Neuron (in vitro differentiated cells): Measurements from ENCODE around the gene SOBP.
A peak's percentile ranks its signal among the peaks of the same experiment; 100 is the strongest.

Experiments used
- H2AFZ ChIP-seq: one replicate; pipeline ENCODE4 v1.6.1; 2013; ENCODE audit warnings: low read depth, mild to moderate bottlenecking, inconsistent platforms, low read length, moderate library complexity
- H3K27me3 ChIP-seq: one replicate; pipeline ENCODE4 v1.6.1; 2013; ENCODE audit warnings: low read length; ENCODE audit not compliant: insufficient read depth
- H3K36me3 ChIP-seq: one replicate; pipeline ENCODE4 v1.6.1; 2013; ENCODE audit warnings: low read length; ENCODE audit not compliant: insufficient read depth
- H3K4me1 ChIP-seq: one replicate; pipeline ENCODE4 v1.6.1; 2013; ENCODE audit warnings: low read length; ENCODE audit not compliant: insufficient read depth
- H3K4me3 ChIP-seq: 2 replicates; pipeline ENCODE4 v1.5.1; 2013; ENCODE audit warnings: mild to moderate bottlenecking, low read length, moderate library complexity
- H3K9me3 ChIP-seq: one replicate; pipeline ENCODE4 v1.6.1; 2013; ENCODE audit warnings: low read length

The SOBP gene

GRCh38 chr6:107489636-107490565, at the start of gene SOBP:
Gene SOBP, plus strand, starts transcription at chr6:107490117. Its CDS starts 500 bp downstream, at chr6:107490617.
- Histone ChIP-seq H2AFZ (peak within 1 kb of the TSS; percentile 97), H3K9me3 (no peaks in the 10 kb centered on the region), H3K27me3 (no peaks in the 10 kb centered on the region), H3K4me1 (peaks cover 37% of the 10 kb centered on the region), H3K4me3 (peak within 1 kb of the TSS; percentile 98), H3K36me3 (no peaks in the 10 kb centered on the region)

GRCh38 chr6:107440936-107441335, 49.0 kb upstream of the SOBP start:
- Histone ChIP-seq H2AFZ (no peak overlapping the region), H3K36me3 (no peaks in the 10 kb centered on the region), H3K4me3 (no peak overlapping the region), H3K27me3 (no peaks in the 10 kb centered on the region), H3K9me3 (peaks cover 2% of the 10 kb centered on the region), H3K4me1 (no peaks in the 10 kb centered on the region)

- no peaks in the 10 kb centered on the region for H3K4me1 ChIP-seq
- H3K4me3 ChIP-seq: no peak overlapping the region
- peaks cover 3% of the 10 kb centered on the region for H3K9me3 ChIP-seq
- H2AFZ ChIP-seq: no peak overlapping the region
- H3K36me3 ChIP-seq: no peaks in the 10 kb centered on the region
- no peaks in the 10 kb centered on the region for H3K27me3 ChIP-seq
These were observed 48.2 kb upstream of the SOBP start for GRCh38 chr6:107441682-107442081.

- Histone ChIP-seq H3K9me3 (peaks cover 10% of the 10 kb centered on the region), H3K4me1 (no peaks in the 10 kb centered on the region), H3K27me3 (no peaks in the 10 kb centered on the region), H2AFZ (no peak overlapping the region), H3K4me3 (no peak overlapping the region), H3K36me3 (no peaks in the 10 kb centered on the region)
These were observed 46.8 kb upstream of the SOBP start for GRCh38 chr6:107442938-107443607.

- H3K4me3 ChIP-seq: no peak overlapping the region
- no peaks in the 10 kb centered on the region for H3K4me1 ChIP-seq
- no peak overlapping the region for H2AFZ ChIP-seq
- H3K36me3 ChIP-seq: no peaks in the 10 kb centered on the region
- no peaks in the 10 kb centered on the region for H3K27me3 ChIP-seq
- peaks cover 11% of the 10 kb centered on the region for H3K9me3 ChIP-seq
These were observed 46.2 kb upstream of the SOBP start for GRCh38 chr6:107443608-107444267.

- Histone ChIP-seq H3K9me3 (peaks cover 11% of the 10 kb centered on the region), H3K27me3 (no peaks in the 10 kb centered on the region), H2AFZ (no peak overlapping the region)
These were observed 45.6 kb upstream of the SOBP start for GRCh38 chr6:107444277-107444676.

GRCh38 chr6:107447663-107448216, 42.2 kb upstream of the SOBP start:
- no peaks in the 10 kb centered on the region for H3K4me1 ChIP-seq
- no peaks in the 10 kb centered on the region for H3K36me3 ChIP-seq
- H3K4me3 ChIP-seq: no peak overlapping the region

More at GRCh38 chr6:107444277-107444676, 45.6 kb upstream of the SOBP start:
- Histone ChIP-seq H3K4me1 (no peaks in the 10 kb centered on the region), H3K36me3 (no peaks in the 10 kb centered on the region), H3K4me3 (no peak overlapping the region)

GRCh38 chr6:107448776-107449175, 41.1 kb upstream of the SOBP start:
- Histone ChIP-seq H3K4me3 (no peak overlapping the region), H3K27me3 (no peaks in the 10 kb centered on the region), H3K9me3 (peaks cover 14% of the 10 kb centered on the region), H3K4me1 (no peaks in the 10 kb centered on the region), H3K36me3 (no peaks in the 10 kb centered on the region), H2AFZ (no peak overlapping the region)

More at GRCh38 chr6:107447663-107448216, 42.2 kb upstream of the SOBP start:
- peaks cover 14% of the 10 kb centered on the region for H3K9me3 ChIP-seq
- H2AFZ ChIP-seq: no peak overlapping the region
- no peaks in the 10 kb centered on the region for H3K27me3 ChIP-seq

- no peaks in the 10 kb centered on the region for H3K27me3 ChIP-seq
- H2AFZ ChIP-seq: peak overlapping the region; percentile 84
- no peaks in the 10 kb centered on the region for H3K9me3 ChIP-seq
- H3K36me3 ChIP-seq: no peaks in the 10 kb centered on the region
- H3K4me3 ChIP-seq: peak overlapping the region; percentile 71
- H3K4me1 ChIP-seq: no peaks in the 10 kb centered on the region
These were observed 31.1 kb upstream of the SOBP start for GRCh38 chr6:107458672-107459282.

GRCh38 chr6:107459283-107460082, 30.4 kb upstream of the SOBP start, which contains the start of gene PDSS2:
Gene PDSS2, minus strand, starts transcription at chr6:107459564. Its CDS starts 279 bp downstream, at chr6:107459285.
- Histone ChIP-seq H3K4me3 (peak within 1 kb of the TSS; percentile 71), H3K9me3 (no peaks in the 10 kb centered on the region), H2AFZ (peak within 1 kb of the TSS; percentile 84), H3K4me1 (no peaks in the 10 kb centered on the region), H3K27me3 (no peaks in the 10 kb centered on the region), H3K36me3 (no peaks in the 10 kb centered on the region)

- Histone ChIP-seq H3K27me3 (no peaks in the 10 kb centered on the region), H2AFZ (peak overlapping the region; percentile 84), H3K4me1 (no peaks in the 10 kb centered on the region), H3K9me3 (no peaks in the 10 kb centered on the region), H3K36me3 (no peaks in the 10 kb centered on the region), H3K4me3 (peak overlapping the region; percentile 71)
These were observed 29.8 kb upstream of the SOBP start for GRCh38 chr6:107460083-107460631.
